ENCODE results near the gene C11orf21.

Gene C11orf21

GRCh38 chr11:2320568-2321310 lies 19.0 kb upstream of the C11orf21 start:
- no peak overlapping the region for H3K4me3 ChIP-seq (replicated peaks; ENCODE audit: low read depth, low read length)
- no peak for TF ChIP-seq CTCF (IDR thresholded peaks at IDR 0.05; ENCODE audit: low read depth, low read length, missing control alignments)
- DNase-seq (ENCODE audit: extremely low read depth, low read depth), result no peak

GRCh38 chr11:2319791-2320472 lies 18.2 kb upstream of the C11orf21 start:
- H3K4me3 ChIP-seq (replicated peaks; ENCODE audit: low read depth, low read length), result no peak overlapping the region
- DNase-seq (ENCODE audit: extremely low read depth, low read depth), result no peak
- no peak for TF ChIP-seq CTCF (IDR thresholded peaks at IDR 0.05; ENCODE audit: low read depth, low read length, missing control alignments)

- DNase-seq (ENCODE audit: extremely low read depth, low read depth), result no peak
- H3K4me3 ChIP-seq (replicated peaks; ENCODE audit: low read depth, low read length), result no peak overlapping the region
- no peak for TF ChIP-seq CTCF (IDR thresholded peaks at IDR 0.05; ENCODE audit: low read depth, low read length, missing control alignments)
These were observed 17.0 kb upstream of the C11orf21 start for GRCh38 chr11:2318707-2319106.

- H3K4me3 ChIP-seq (replicated peaks; ENCODE audit: low read depth, low read length), result no peak overlapping the region
- no peak for TF ChIP-seq CTCF (IDR thresholded peaks at IDR 0.05; ENCODE audit: low read depth, low read length, missing control alignments)
- no peak for DNase-seq (ENCODE audit: extremely low read depth, low read depth)
These were observed 16.4 kb upstream of the C11orf21 start for GRCh38 chr11:2318123-2318522.

GRCh38 chr11:2317354-2318050 lies 15.8 kb upstream of the C11orf21 start:
- DNase-seq (ENCODE audit: extremely low read depth, low read depth), result no peak
- TF ChIP-seq CTCF (IDR thresholded peaks at IDR 0.05; ENCODE audit: low read depth, low read length, missing control alignments), result no peak
- no peak overlapping the region for H3K4me3 ChIP-seq (replicated peaks; ENCODE audit: low read depth, low read length)

- no peak overlapping the region for H3K4me3 ChIP-seq (replicated peaks; ENCODE audit: low read depth, low read length)
- no peak for TF ChIP-seq CTCF (IDR thresholded peaks at IDR 0.05; ENCODE audit: low read depth, low read length, missing control alignments)
- DNase-seq (ENCODE audit: extremely low read depth, low read depth), result no peak
These were observed 15.2 kb upstream of the C11orf21 start for GRCh38 chr11:2316963-2317244.

Measured in HFF-Myc (cell line).